ENCODE results near the gene STYXL1.
"Not testable (repeated sequence)": the region's sequence is repeated elsewhere in the genome, so short reads cannot be mapped to it uniquely, and the experiment has no call there.

- not testable (repeated sequence) for TF ChIP-seq EZH2 (IDR thresholded peaks at IDR 0.05; ENCODE audit: borderline replicate concordance); EZH2phosphoT487 (IDR thresholded peaks at IDR 0.05; ENCODE audit: low read depth, severe bottlenecking, unreplicated experiment)
- TF ChIP-seq, protein P1, sequence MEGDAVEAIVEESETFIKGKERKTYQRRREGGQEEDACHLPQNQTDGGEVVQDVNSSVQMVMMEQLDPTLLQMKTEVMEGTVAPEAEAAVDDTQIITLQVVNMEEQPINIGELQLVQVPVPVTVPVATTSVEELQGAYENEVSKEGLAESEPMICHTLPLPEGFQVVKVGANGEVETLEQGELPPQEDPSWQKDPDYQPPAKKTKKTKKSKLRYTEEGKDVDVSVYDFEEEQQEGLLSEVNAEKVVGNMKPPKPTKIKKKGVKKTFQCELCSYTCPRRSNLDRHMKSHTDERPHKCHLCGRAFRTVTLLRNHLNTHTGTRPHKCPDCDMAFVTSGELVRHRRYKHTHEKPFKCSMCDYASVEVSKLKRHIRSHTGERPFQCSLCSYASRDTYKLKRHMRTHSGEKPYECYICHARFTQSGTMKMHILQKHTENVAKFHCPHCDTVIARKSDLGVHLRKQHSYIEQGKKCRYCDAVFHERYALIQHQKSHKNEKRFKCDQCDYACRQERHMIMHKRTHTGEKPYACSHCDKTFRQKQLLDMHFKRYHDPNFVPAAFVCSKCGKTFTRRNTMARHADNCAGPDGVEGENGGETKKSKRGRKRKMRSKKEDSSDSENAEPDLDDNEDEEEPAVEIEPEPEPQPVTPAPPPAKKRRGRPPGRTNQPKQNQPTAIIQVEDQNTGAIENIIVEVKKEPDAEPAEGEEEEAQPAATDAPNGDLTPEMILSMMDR (IDR thresholded peaks at IDR 0.05; ENCODE audit: poor library complexity) = not testable (repeated sequence)
Measured at GRCh38 chr7:76029682-76030081, 18.1 kb downstream of the STYXL1 start.
